A549 (cell line): Measurements from ENCODE around the gene PACSIN1. TPM values are rescaled to one million over a fixed set of nuclear protein-coding genes. Genes with fewer than 3 reads are reported as not detected.

Experiments used
- ATAC-seq, 2 experiments: fragments of 200-7000 bp in 1 of 2; fragments of >200 bp in 1 of 2; cut with Nextera tagmentation in 1 of 2; cut with Tn5 transposase in 1 of 2; 3 replicates each; pipeline versions ENCODE4 v1.8.0 to v1.9.1; 2018 to 2020; ENCODE audit warnings: mild to moderate bottlenecking in 1 of 2, moderate library complexity in 1 of 2
- CTCF ChIA-PET: fragments of 300-600 bp; sonication (Branson Sonifier 250); formaldehyde crosslinking; extraction: SDS; loops from one replicate; lab custom pipeline; 2021; ENCODE audit warnings: antibody characterized with exemption, inconsistent platforms; lab: Yijun Ruan, JAX
- POLR2A ChIA-PET: fragments of 350-600 bp; formaldehyde crosslinking; extraction: SDS; loops from one replicate; lab custom pipeline; 2021; ENCODE audit warnings: antibody characterized with exemption, inconsistent platforms; lab: Yijun Ruan, JAX
- DNase-seq, 2 experiments: peaks; one replicate each; pipeline versions ENCODE4 v3.0.0 to v3.0.0-alpha.2; 2011 to 2016; ENCODE audit warnings: low read depth in 1 of 2, low spot score in 1 of 2
- FAIRE-seq: peaks from 2 replicates; lab custom pipeline; 2011; peaks lifted over from hg19 to GRCh38; lab: Jason Lieb, UNC
- H3K27ac ChIP-seq, 2 experiments: fragments of >200 bp; sonication (Bioruptor Twin); formaldehyde crosslinking; 3 replicates each; pipeline ENCODE4 v1.5.1; 2016 to 2017
- H3K4me1 ChIP-seq: fragments of >200 bp; sonication (Bioruptor Twin); formaldehyde crosslinking; 3 replicates; pipeline ENCODE4 v1.6.1; 2016
- H3K4me2 ChIP-seq: fragments of >200 bp; sonication (Bioruptor Twin); formaldehyde crosslinking; 3 replicates; pipeline ENCODE4 v1.6.1; 2016
- H3K4me3 ChIP-seq: fragments of >200 bp; sonication (Bioruptor Twin); formaldehyde crosslinking; 3 replicates; pipeline ENCODE4 v1.5.1; 2016
- H3K9me3 ChIP-seq: fragments of >200 bp; sonication (Bioruptor Twin); formaldehyde crosslinking; 3 replicates; pipeline ENCODE4 v1.6.1; 2016
- CBX2 ChIP-seq: fragments of 200-600 bp; sonication (generic); IDR thresholded peaks from 2 replicates; pipeline ENCODE4 v1.6.1; 2016; ENCODE audit warnings: low read depth, mild to moderate bottlenecking, borderline replicate concordance
- CHD2 ChIP-seq: fragments of 150-350 bp; IDR thresholded peaks from 2 replicates; pipeline ENCODE4 v1.6.1; 2014; ENCODE audit warnings: low read length; ENCODE audit not compliant: partially characterized antibody
- CHD4 ChIP-seq: fragments of 200-600 bp; sonication (generic); IDR thresholded peaks from 2 replicates; pipeline ENCODE4 v1.6.1; 2016; ENCODE audit warnings: antibody characterized with exemption, mild to moderate bottlenecking, borderline replicate concordance
- CTCF ChIP-seq: fragments of >200 bp; sonication (Bioruptor Twin); formaldehyde crosslinking; IDR thresholded peaks from 3 replicates; pipeline ENCODE4 v1.5.1; 2016
- EP300 ChIP-seq, 2 experiments: fragments of >200 bp; sonication (Bioruptor Twin); formaldehyde crosslinking; IDR thresholded peaks; 2 replicates in 1 of 2; 3 replicates in 1 of 2; pipeline ENCODE4 v1.6.1; 2016 to 2017
- HOXB5 ChIP-seq: fragments of 250-450 bp; sonication (Bioruptor Pico); IDR thresholded peaks from 2 replicates; pipeline ENCODE4 v1.5.0; 2020; ENCODE audit warnings: mild to moderate bottlenecking, moderate library complexity
- MYC ChIP-seq: IDR thresholded peaks from 2 replicates; pipeline ENCODE4 v1.6.1; 2012; ENCODE audit warnings: mild to moderate bottlenecking, inconsistent platforms, low read length, improper control_type of control experiment, borderline replicate concordance
- PHF8 ChIP-seq: fragments of 200-600 bp; sonication (generic); IDR thresholded peaks from 2 replicates; pipeline ENCODE4 v1.6.1; 2016; ENCODE audit warnings: low read depth, mild to moderate bottlenecking, antibody characterized with exemption, moderate library complexity, borderline replicate concordance
- RAD21 ChIP-seq, 2 experiments: fragments of >200 bp in 1 of 2; sonication (Bioruptor Twin) in 1 of 2; formaldehyde crosslinking in 1 of 2; IDR thresholded peaks in 1 of 2; conservative IDR thresholded peaks in 1 of 2; 2 replicates in 1 of 2; 3 replicates in 1 of 2; pipeline ENCODE4 v1.6.1; 2012 to 2018; ENCODE audit warnings: inconsistent platforms in 1 of 2
- RFX5 ChIP-seq: fragments of 450-650 bp; IDR thresholded peaks from 2 replicates; pipeline ENCODE4 v1.7.1; 2014; ENCODE audit warnings: antibody characterized with exemption, mild to moderate bottlenecking, moderate library complexity
- SMC3 ChIP-seq: fragments of >200 bp; sonication (Bioruptor Twin); formaldehyde crosslinking; IDR thresholded peaks from 3 replicates; pipeline ENCODE4 v1.6.1; 2018; ENCODE audit warnings: inconsistent platforms
- ZFP36 ChIP-seq: fragments of 450-650 bp; IDR thresholded peaks from 2 replicates; pipeline ENCODE4 v1.6.1; 2014; ENCODE audit warnings: borderline replicate concordance; ENCODE audit not compliant: partially characterized antibody
- whole genome bisulfite sequencing: methylation state at CpG from one replicate; pipeline ENCODE4 v1.1.6; 2017; ENCODE audit errors: missing lambda C conversion rate; 5-methylcytosine and 5-hydroxymethylcytosine counted together
- polyA plus RNA-seq, 4 experiments: library from polyadenylated mRNA; depleted of rRNA in 3 of 4; stranded (reverse); fragments of >200 nt; fragmentation: RNase III in 1 of 4; extraction: RNeasy Plus Mini Kit Qiagen cat#74134 plus additional on column Dnase treatment in 1 of 4; gene quantifications; 2 replicates in 3 of 4; 3 replicates in 1 of 4; pipeline ENCODE4 v1.2.3, GENCODE V29; 2011 to 2017

The PACSIN1 gene
- polyA plus RNA-seq, 2 of the 4 experiments (the other 2 are of a cell fraction) = 0.14 to 0.30 TPM

GRCh38 chr6:34527751-34528670, 62.1 kb downstream of the PACSIN1 start:
- TF ChIP-seq EP300 (IDR thresholded peaks at IDR 0.05) (no peak), ZFP36 (peak; percentile 78)
- DNase-seq = no peak
- Histone ChIP-seq H3K4me2 (peak overlapping the region; percentile 86), H3K9me3 (no peaks in the 10 kb centered on the region), H3K4me3 (no peak overlapping the region), H3K27ac (no peak overlapping the region), H3K4me1 (peaks cover 23% of the 10 kb centered on the region)
- ATAC-seq = no peak
- CTCF ChIA-PET = interaction anchor here (0.6 to 4.1 kb wide), 17 partner anchors 8 to 834 kb away, joined by 3 to 33 read pairs (median 4); no protein-coding TSS in a partner anchor
- WGBS = 95% methylated on average over 12 of the region's 12 CpGs
- no peak for FAIRE-seq
- POLR2A ChIA-PET = no interaction called here

GRCh38 chr6:34528996-34529664, 63.3 kb downstream of the PACSIN1 start:
- ChIA-PET POLR2A (no interaction called here), CTCF (interaction anchor here (1.0 to 3.2 kb wide), 4 partner anchors 11 to 80 kb away, joined by 4 to 20 read pairs (median 10); no protein-coding TSS in a partner anchor)
- no peak for TF ChIP-seq CBX2
- no peak for TF ChIP-seq HOXB5
- no peak for TF ChIP-seq CHD4
- no peak for TF ChIP-seq MYC
- FAIRE-seq (no peak), DNase-seq (no peak), ATAC-seq (no peak)
- H3K4me2 ChIP-seq = no peak overlapping the region
- WGBS = 93% methylated on average over 6 of the region's 8 CpGs
- H3K4me1 ChIP-seq = peaks cover 23% of the 10 kb centered on the region
- H3K27ac ChIP-seq = peak overlapping the region in 1 of 2 experiments; percentile 66; a peak in 1 of 6 replicates
- no peak overlapping the region for H3K4me3 ChIP-seq
- no peaks in the 10 kb centered on the region for H3K9me3 ChIP-seq

GRCh38 chr6:34529665-34530327, 63.9 kb downstream of the PACSIN1 start:
- peak overlapping the region; percentile 50; the same call in 2 of the 3 replicates for H3K4me2 ChIP-seq
- peak overlapping the region; percentile 33 to 66; a peak in 4 of 6 replicates for H3K27ac ChIP-seq
- ATAC-seq = no peak
- DNase-seq = peak in 1 of 2 experiments; percentile 34
- ChIA-PET POLR2A (no interaction called here), CTCF (interaction anchor here (1.0 to 3.2 kb wide), 3 partner anchors 12 to 80 kb away, joined by 4 to 20 read pairs (median 15); no protein-coding TSS in a partner anchor)
- H3K4me3 ChIP-seq = no peak overlapping the region
- H3K4me1 ChIP-seq = peaks cover 23% of the 10 kb centered on the region
- FAIRE-seq = no peak
- no peaks in the 10 kb centered on the region for H3K9me3 ChIP-seq
- 40% methylated on average over 4 of the region's 10 CpGs for WGBS
- TF ChIP-seq RFX5 (no peak), SMC3 (peak; percentile 27; the same call in 1 of the 3 replicates), CTCF (no peak), PHF8 (no peak), CHD2 (no peak), RAD21 (conservative IDR thresholded peaks at IDR 0.05 in 1 of 2, IDR thresholded peaks at IDR 0.05 in 1 of 2) (peak; percentile 29; a peak in 2 of 5 replicates)
